ENCODE data around the gene PRKG1. TPM values are rescaled to one million over a fixed set of nuclear protein-coding genes. Genes with fewer than 3 reads are reported as not detected.

Gene PRKG1
- total RNA-seq, 4 donors from 2014 or later: 1.2 to 6.5 (median 2.7) TPM

GRCh38 chr10:52217531-52217930 is 1143.2 kb downstream of the PRKG1 start:
- Histone ChIP-seq H3K27me3 (no peaks in the 10 kb centered on the region), H3K36me3 (no peaks in the 10 kb centered on the region), H3K4me1 (no peaks in the 10 kb centered on the region), H3K4me3 (no peak overlapping the region), H3K9me3 (no peaks in the 10 kb centered on the region), H3K27ac (no peak overlapping the region)
- WGBS: 80% methylated on average over 1 of the region's 1 CpG
- DNase-seq (ENCODE audit: low spot score in 2 of 2): no peak
- TF ChIP-seq POLR2AphosphoS5 (IDR thresholded peaks at IDR 0.05) (no peak), CTCF (IDR thresholded peaks at IDR 0.05) (no peak), POLR2A (IDR thresholded peaks at IDR 0.05) (no peak), EP300 (IDR thresholded peaks at IDR 0.05) (no peak)

- 95% methylated on average over 3 of the region's 3 CpGs for WGBS
- H3K4me1 ChIP-seq: no peaks in the 10 kb centered on the region
- no peaks in the 10 kb centered on the region for H3K9me3 ChIP-seq
- no peaks in the 10 kb centered on the region for H3K27me3 ChIP-seq
- no peak overlapping the region for H3K4me3 ChIP-seq
- DNase-seq (ENCODE audit: low spot score in 2 of 2): no peak
- no peak overlapping the region for H3K27ac ChIP-seq
- no peaks in the 10 kb centered on the region for H3K36me3 ChIP-seq
- no peak for TF ChIP-seq POLR2AphosphoS5 (IDR thresholded peaks at IDR 0.05)
- no peak for TF ChIP-seq EP300 (IDR thresholded peaks at IDR 0.05)
- no peak for TF ChIP-seq POLR2A (IDR thresholded peaks at IDR 0.05)
- no peak for TF ChIP-seq CTCF (IDR thresholded peaks at IDR 0.05)
Observed at GRCh38 chr10:52220947-52221346, 1146.7 kb downstream of the PRKG1 start.

GRCh38 chr10:52221923-52222322 is 1147.6 kb downstream of the PRKG1 start:
- Histone ChIP-seq H3K27ac (no peak overlapping the region), H3K4me3 (no peak overlapping the region), H3K9me3 (no peaks in the 10 kb centered on the region), H3K36me3 (no peaks in the 10 kb centered on the region), H3K27me3 (no peaks in the 10 kb centered on the region), H3K4me1 (no peaks in the 10 kb centered on the region)
- no peak for DNase-seq (ENCODE audit: low spot score in 2 of 2)
- TF ChIP-seq EP300 (IDR thresholded peaks at IDR 0.05): no peak
- no peak for TF ChIP-seq POLR2A (IDR thresholded peaks at IDR 0.05)
- no peak for TF ChIP-seq POLR2AphosphoS5 (IDR thresholded peaks at IDR 0.05)
- 64% methylated on average over 4 of the region's 4 CpGs for WGBS

- Histone ChIP-seq H3K4me3 (no peak overlapping the region), H3K27ac (no peak overlapping the region), H3K4me1 (no peaks in the 10 kb centered on the region), H3K9me3 (no peaks in the 10 kb centered on the region), H3K36me3 (no peaks in the 10 kb centered on the region), H3K27me3 (no peaks in the 10 kb centered on the region)
- TF ChIP-seq CTCF (IDR thresholded peaks at IDR 0.05): no peak
- TF ChIP-seq EP300 (IDR thresholded peaks at IDR 0.05): no peak
- no peak for TF ChIP-seq POLR2A (IDR thresholded peaks at IDR 0.05)
- TF ChIP-seq POLR2AphosphoS5 (IDR thresholded peaks at IDR 0.05): no peak
- no peak for DNase-seq (ENCODE audit: low spot score in 2 of 2)
- 39% methylated on average over 1 of the region's 1 CpG for WGBS
Observed at GRCh38 chr10:52226197-52226847, 1152.0 kb downstream of the PRKG1 start.

- WGBS: 56% methylated on average over 2 of the region's 2 CpGs
- H3K4me1 ChIP-seq: no peaks in the 10 kb centered on the region
- H3K36me3 ChIP-seq: no peaks in the 10 kb centered on the region
- H3K9me3 ChIP-seq: no peaks in the 10 kb centered on the region
- H3K4me3 ChIP-seq: no peak overlapping the region
- no peak overlapping the region for H3K27ac ChIP-seq
- H3K27me3 ChIP-seq: no peaks in the 10 kb centered on the region
- no peak for TF ChIP-seq POLR2A (IDR thresholded peaks at IDR 0.05)
- no peak for TF ChIP-seq POLR2AphosphoS5 (IDR thresholded peaks at IDR 0.05)
- no peak for TF ChIP-seq CTCF (IDR thresholded peaks at IDR 0.05)
- no peak for TF ChIP-seq EP300 (IDR thresholded peaks at IDR 0.05)
- DNase-seq (ENCODE audit: low spot score in 2 of 2): no peak
Observed at GRCh38 chr10:52228556-52228955, 1154.3 kb downstream of the PRKG1 start.
